HG03575 (cell line): ENCODE measurements around the gene CD47.

ENCODE experiments used
- ATAC-seq: cut with Tn5 transposase; IDR thresholded peaks from one replicate; pipeline ENCODE4 v1.9.1; 2021; ENCODE audit not compliant: unreplicated experiment, insufficient number of reproducible peaks, low FRiP score; ENCODE audit errors: extremely low read depth

The CD47 gene

DNA sequence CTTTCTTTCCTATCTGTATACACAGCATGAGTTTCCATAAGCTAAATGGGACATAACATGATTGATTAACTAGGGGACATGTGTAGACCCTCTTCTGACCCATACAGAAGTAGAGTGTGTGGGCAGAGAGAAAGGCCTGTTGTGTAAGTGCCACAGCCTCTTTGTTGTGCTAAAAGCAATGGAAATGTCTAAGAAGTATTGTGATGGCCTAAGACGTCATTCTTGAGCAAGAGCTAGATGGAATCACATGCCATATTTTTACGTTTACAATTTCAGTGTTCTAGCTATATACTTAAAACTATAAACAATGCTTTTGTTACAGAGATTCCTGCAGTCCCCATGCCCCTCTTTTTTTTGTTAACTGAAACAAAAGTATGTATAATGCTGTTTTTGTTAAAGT lies 61.9 kb downstream of the CD47 start:
- ATAC-seq = no peak

- no peak for ATAC-seq
These were observed 65.7 kb downstream of the CD47 start for GRCh38 chr3:108025177-108025576.

DNA sequence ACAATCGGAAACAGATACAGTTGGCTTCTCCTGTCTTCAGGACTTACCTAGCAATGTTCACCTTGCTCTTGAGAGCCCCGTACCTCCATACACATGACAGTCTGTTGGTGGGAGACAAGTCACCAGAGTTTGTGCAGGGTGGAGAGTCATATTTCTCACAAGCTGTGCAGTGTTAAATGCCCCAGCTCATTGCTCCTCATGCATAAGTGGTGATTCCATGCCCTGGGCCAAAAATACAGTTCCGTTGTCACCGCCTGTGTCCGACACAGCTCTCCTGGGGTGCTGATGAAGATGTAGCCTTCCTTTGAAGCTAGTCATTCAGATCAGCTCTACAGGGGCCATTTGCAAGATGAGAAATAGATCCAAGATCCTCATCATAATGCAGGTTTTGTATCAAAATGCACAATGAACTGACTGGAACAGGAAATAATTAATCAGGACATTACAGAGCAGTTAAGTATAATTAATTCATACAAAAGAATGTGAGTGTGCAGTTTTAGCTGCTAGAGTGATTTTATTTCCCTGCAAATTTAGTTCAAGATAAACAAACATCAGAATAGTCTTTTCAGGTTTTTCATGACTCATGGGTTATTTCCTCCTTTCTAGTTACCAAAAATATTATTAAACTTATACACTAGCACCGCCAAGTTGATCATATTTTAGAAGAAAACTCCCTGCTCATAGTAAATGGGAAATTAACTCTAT lies 66.5 kb downstream of the CD47 start:
- no peak for ATAC-seq

- no peak for ATAC-seq
These were observed 68.3 kb downstream of the CD47 start for GRCh38 chr3:108022256-108023150.

DNA sequence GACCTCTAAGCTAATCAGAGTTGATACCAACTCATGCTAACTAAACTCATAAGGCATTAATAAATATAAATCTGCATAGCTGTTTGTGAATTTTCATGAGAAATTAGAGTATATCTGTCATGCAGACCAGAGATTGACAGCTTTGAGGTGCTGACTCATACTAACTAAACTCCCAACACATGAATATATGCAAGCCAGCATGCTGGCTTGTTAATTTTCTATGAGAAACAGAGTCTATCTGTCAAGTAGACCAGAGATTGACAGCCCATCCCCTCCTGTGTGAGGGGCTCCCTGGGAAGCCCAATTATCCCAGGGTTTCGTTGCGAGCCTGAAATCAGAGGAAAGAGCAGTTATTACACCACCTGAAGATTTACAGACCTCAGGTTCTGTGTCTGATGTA lies 69.3 kb downstream of the CD47 start:
- no peak for ATAC-seq

GRCh38 chr3:108021131-108021530 lies 69.7 kb downstream of the CD47 start:
- ATAC-seq = no peak

DNA sequence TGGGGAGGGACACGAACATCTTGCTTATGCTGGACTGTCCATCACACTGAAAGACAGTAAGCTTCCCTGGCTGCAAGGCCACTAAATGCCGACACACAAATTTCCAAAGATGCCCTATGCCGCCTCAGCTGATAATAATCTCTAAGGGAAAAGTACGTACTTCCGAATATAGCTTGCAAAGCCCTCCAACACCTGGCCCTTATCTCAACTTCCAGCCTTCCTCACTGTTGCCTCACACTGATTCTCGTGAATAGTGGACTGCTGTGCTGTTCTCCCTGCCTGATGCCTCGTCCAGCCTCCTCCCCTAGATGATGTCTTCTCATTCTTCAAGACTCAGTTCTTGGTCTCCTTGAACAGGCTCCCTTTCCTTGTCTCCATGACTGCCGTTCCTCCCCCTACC lies 72.3 kb downstream of the CD47 start:
- no peak for ATAC-seq

- ATAC-seq = no peak
These were observed 73.2 kb downstream of the CD47 start for GRCh38 chr3:108017587-108017986.

- no peak for ATAC-seq
These were observed 75.9 kb downstream of the CD47 start for GRCh38 chr3:108014943-108015342.

DNA sequence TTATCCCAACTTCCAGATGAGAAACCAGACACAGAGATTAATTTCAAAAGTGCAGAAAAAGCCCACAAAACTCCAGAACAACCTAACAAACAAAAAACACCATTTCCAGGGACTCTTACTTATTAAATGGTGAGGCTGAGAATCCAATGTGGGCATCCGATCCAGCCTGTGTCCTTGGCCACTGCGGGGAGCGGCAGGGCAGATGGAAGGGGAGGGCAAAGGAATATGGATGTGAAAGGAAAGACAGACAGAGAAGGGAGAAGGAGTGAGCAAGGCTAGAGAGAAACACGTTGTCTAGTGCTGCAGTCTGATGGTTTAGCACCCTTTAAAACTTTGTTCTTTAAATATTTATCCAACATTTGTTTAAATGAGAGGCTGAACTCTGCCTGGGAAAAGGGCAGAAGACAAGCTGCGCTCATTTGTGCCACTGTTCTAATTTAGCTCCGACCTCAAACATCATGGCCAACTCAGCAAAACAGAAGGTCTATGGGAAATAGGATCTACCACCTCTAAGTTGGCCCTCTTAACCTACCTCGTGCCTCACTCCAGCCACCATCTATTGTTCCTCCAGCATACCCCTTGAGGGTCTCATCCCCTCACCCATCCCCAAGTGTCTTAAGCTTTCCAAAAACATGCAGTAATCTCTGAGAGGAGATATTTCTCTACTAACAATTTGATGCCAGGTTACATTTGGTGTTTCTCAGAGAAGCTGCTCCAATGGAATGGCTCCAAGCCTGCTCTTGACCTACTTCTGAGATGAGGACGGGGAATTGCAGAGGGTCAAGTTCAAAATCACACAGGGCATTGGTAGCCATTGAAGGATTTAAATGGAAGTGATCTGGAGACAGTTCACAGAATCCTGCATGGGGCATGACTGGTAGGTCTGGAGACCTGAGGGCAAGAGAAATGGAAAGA lies 77.4 kb downstream of the CD47 start:
- ATAC-seq = no peak

DNA sequence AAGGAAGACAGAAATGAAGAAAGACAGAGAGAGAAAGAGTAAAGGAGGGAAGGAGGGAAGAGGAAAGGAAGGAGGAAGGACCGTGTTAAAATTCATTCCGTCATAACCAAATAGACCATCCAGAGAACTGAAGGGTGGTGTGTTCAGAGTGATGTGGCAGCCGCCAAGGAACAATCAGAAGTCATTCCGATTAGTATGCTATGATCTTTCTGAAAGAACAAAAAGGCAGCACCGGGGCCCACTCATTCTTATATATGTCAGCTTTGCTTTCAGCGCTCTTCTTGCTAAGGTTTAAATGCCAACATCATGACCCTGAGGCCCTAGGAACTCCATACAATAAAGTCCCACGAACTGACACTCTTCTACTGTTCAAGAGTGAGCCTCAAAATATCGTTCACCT lies 78.5 kb downstream of the CD47 start:
- no peak for ATAC-seq

- no peak for ATAC-seq
These were observed 79.2 kb downstream of the CD47 start for GRCh38 chr3:108011616-108012015.

DNA sequence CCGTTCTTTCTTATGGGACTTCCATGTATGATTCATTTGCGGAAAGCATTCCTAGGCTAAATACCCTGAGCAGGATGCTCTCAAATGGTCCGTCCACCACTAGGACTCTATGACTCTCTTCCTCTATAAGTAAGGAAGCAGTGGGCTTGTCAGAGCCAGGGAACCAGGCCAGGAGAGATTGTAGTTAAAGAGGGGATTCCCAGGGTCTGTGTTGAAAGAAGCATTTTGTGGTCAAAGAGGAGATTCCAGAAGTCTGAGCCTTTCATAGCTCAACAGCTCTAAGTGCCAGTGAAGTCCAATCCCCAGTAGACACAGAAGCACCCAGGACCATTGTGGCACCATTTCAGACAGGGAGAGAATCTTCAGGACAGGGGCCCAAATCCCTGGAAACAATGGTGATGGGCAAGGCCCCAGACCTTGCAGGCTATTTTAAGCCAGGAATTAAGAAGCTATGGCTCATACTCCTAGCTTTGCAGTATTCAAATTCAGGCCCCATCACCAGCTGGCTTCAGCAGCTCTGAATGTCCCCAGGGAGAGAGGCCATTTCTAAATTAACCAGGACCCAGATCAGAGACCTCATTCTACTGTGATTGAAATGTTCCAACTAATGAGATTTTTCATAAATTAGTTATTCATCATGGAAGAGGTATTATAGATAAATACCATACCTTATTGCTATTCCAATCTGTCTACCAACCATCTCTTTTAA lies 81.7 kb downstream of the CD47 start:
- ATAC-seq = no peak

DNA sequence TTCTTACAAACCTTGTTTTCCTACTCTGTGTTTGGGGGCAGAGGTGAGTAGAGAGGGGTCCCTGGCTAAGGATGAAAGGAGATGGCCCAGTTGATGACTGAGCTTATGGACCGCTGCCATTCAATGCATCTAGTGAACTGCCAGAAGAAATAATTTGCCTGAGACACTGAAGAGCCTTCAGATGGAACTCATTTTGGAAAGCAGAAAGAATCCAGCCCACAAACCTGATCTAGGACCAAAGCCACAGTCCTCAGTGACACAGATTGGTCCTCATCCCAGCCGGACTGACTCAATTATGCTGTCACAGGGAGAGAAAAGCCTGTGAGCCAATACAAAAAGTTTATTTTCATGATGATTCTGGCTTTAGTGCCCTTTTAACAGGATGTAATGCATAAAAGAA lies 82.7 kb downstream of the CD47 start:
- no peak for ATAC-seq

GRCh38 chr3:108006881-108007331 lies 83.9 kb downstream of the CD47 start:
- ATAC-seq = no peak

DNA sequence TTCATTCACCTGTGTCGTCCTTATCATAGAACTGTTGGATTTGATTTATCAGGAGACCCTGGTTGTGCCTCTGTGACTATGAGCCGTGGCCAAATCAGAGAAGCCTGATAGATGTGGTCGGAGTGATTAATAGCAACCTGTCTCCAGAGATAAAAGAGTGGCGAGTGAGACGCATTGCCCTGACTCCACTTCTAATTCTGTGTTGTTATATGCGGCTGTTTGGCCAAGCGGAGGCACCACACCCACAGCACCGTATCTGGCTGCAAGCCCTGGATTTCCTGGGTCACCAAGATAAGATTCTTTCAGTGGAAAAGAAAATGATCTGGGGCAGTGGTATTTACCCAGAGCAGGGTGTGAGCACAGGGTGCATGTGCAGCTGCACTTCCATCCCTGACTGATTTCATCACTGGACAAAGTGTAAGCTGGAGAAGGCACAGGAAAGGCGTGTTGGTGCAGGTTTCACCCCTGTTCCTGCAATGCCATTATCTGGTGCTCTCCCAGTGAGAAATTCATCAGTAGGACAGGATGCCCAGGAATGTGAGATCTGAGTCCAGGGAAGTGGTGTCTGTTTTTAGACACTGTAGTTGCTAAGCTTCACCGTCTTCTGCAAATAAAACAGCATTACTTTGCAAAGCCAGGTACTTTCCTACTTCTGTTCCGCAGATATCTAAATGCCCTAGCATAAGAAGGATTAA lies 84.6 kb downstream of the CD47 start:
- no peak for ATAC-seq

DNA sequence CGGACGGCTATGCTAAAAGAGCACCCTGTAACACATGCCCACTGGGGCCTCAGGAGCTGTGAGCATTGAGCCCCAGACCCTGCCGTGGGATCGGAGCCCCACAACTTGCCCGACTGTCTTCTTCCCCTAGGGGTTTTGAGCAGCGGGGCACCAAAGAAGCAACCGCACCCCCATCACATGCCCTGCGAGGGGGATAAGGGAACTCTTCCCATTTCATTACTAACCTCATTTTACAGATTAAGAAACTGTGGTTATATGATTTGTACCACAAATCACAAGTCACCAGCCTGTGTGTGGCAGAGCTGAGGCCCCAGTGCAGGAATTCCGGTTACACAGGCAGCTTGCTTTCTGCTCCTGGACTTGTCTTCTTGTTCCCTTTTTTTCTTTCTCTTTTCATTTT lies 86.2 kb downstream of the CD47 start:
- ATAC-seq = no peak

- ATAC-seq = no peak
These were observed 89.4 kb downstream of the CD47 start for GRCh38 chr3:108001457-108001856.
